Transverse colon (tissue), 4 donors: ENCODE measurements around the gene USP2. TPM values are rescaled to one million over a fixed set of nuclear protein-coding genes. Genes with fewer than 3 reads are reported as not detected.
A peak's percentile ranks its signal among the peaks of the same experiment; 100 is the strongest.

Experiments
- DNase-seq: peaks from one replicate; pipeline ENCODE4 v3.0.0-alpha.2; 2019
- H3K27ac ChIP-seq, 4 donors: fragments of 200-600 bp; sonication (generic); 2 replicates each; pipeline ENCODE4 v1.5.1; 2016 to 2018; ENCODE audit warnings: inconsistent platforms in 4 of 4
- H3K27me3 ChIP-seq: fragments of 200-600 bp; sonication (generic); 2 replicates; pipeline ENCODE4 v1.5.1; 2017; ENCODE audit warnings: inconsistent platforms
- H3K36me3 ChIP-seq, 4 donors: fragments of 200-600 bp; sonication (generic); 2 replicates each; pipeline ENCODE4 v1.5.1; 2017 to 2019; ENCODE audit warnings: inconsistent platforms in 4 of 4
- H3K4me1 ChIP-seq, 4 donors: fragments of 200-600 bp; sonication (generic); 2 replicates each; pipeline ENCODE4 v1.5.1; 2017 to 2020; ENCODE audit warnings: inconsistent platforms in 4 of 4
- H3K4me3 ChIP-seq, 4 donors: fragments of 200-600 bp; sonication (generic); 1 replicate in 1 of 4; 2 replicates in 3 of 4; pipeline versions ENCODE4 v1.5.1 to v1.6.1; 2017 to 2019; ENCODE audit warnings: inconsistent platforms in 4 of 4
- H3K9me3 ChIP-seq, 2 donors: fragments of 200-600 bp; sonication (generic); 2 replicates each; pipeline ENCODE4 v1.5.1; 2017 to 2019; ENCODE audit warnings: inconsistent platforms in 2 of 2
- CTCF ChIP-seq, 5 experiments: fragments of 200-600 bp in 3 of 5; fragments of 450-650 bp in 2 of 5; sonication (generic) in 3 of 5; IDR thresholded peaks; 1 replicate in 2 of 5; 2 replicates in 3 of 5; pipeline ENCODE4 v1.5.1; 2016 to 2017; ENCODE audit warnings: antibody characterized with exemption in 5 of 5, inconsistent platforms in 3 of 5, mild to moderate bottlenecking in 2 of 5, moderate library complexity in 1 of 5
- EP300 ChIP-seq: sonication (generic); formaldehyde crosslinking; IDR thresholded peaks from one replicate; pipeline ENCODE4 v1.6.1; 2017; ENCODE audit warnings: antibody characterized with exemption, low read depth
- POLR2A ChIP-seq: fragments of 450-650 bp; IDR thresholded peaks from one replicate; pipeline ENCODE4 v1.6.1; 2016; ENCODE audit warnings: antibody characterized with exemption, mild to moderate bottlenecking, moderate library complexity
- POLR2AphosphoS5 ChIP-seq, 3 donors: sonication (generic); formaldehyde crosslinking; IDR thresholded peaks; one replicate each; pipeline ENCODE4 v1.6.1; 2016; ENCODE audit warnings: antibody characterized with exemption in 3 of 3
- WGBS, 2 donors: methylation state at CpG; one replicate each; pipeline ENCODE4 v1.1.5; 2018; ENCODE audit warnings: low coverage in 1 of 2; 5-methylcytosine and 5-hydroxymethylcytosine counted together
- in situ Hi-C, 4 donors: fragments of 200-750 bp; cut with MboI; loops; one replicate each; pipeline versions ENCODE4 v1.15.0 to v1.15.1; 2017; ENCODE audit warnings: low sequenced_read_pairs in 3 of 4, low pct_ligation_motif_present in 1 of 4, low pct_unique_long_range_greater_than_20kb in 1 of 4
- intact Hi-C: fragments of 100-400 bp; cut with DNase I; formaldehyde crosslinking; loops from one replicate; pipeline ENCODE4 v1.15.1; 2023; ENCODE audit warnings: low total_unique reads
- total RNA-seq, 4 donors: library from RNA; depleted of rRNA; stranded (reverse); fragments of >200 nt; gene quantifications; one replicate each; pipeline ENCODE4 v1.1.0, GENCODE V29; 2016

The USP2 gene
- total RNA-seq, 4 donors from 2014 or later: 9.8 to 26.6 (median 22.7) TPM

GRCh38 chr11:119377961-119378667 is 3.4 kb downstream of the USP2 start:
- peaks cover 5 to 25% (median 17%) of the 10 kb centered on the region in 4 donors for H3K4me1 ChIP-seq
- intact Hi-C loops: no loop called here

DNA sequence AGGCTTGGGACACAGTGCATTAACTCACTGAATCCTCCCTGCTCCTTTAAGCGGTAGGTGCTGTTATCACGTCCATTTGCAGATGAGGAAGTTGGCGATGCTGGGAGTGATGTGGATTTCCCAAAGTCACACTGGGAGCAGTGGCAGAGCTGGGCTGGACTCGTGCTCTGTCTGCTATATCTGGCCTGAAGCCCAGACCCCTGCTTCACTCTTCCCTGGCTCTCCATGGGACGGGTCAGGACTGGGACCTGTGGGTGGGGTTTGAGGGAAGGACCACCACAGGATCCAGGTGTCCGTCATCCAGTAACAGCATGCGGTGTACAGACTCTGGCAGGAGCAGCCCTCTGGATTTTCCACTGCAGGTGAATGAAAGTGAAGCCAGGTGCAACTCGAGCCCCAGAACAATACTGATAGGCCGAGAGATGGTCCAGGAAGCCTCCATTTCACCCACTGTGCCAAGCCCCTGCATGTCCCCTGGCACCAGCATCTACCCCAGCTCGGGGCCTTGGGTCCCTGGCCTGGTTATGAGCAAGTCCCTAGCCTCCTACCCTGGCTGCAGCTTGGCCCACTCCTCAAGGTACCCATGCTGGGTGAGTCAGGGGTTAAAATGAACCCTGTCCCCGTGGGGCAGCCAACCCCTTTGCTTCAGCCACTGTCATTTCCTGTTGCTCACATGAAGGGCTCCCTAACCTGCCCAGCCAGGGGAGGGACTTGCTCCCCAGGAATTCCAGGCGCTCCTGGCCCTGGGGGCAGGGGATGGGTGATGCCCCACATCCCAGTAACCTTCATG is 4.2 kb downstream of the USP2 start:
- Histone ChIP-seq H3K36me3 (no peaks in the 10 kb centered on the region), H3K9me3 (no peaks in the 10 kb centered on the region), H3K4me3 (no peak overlapping the region), H3K27ac (no peak overlapping the region), H3K27me3 (no peaks in the 10 kb centered on the region), H3K4me1 (peaks cover 5 to 25% (median 16%) of the 10 kb centered on the region in 4 donors)
- no peak for DNase-seq
- intact Hi-C loops: no loop called here
- 51 to 57% methylated on average over 5 to 12 of the region's 12 CpGs for WGBS, 2 donors
- TF ChIP-seq EP300: no peak
- TF ChIP-seq CTCF (IDR thresholded peaks at IDR 0.05): no peak
- TF ChIP-seq POLR2AphosphoS5 (IDR thresholded peaks at IDR 0.05): no peak
- no peak for TF ChIP-seq POLR2A
- in situ Hi-C loops: no loop called here

More at GRCh38 chr11:119377961-119378667, 3.4 kb downstream of the USP2 start:
- TF ChIP-seq EP300 (no peak), POLR2A (no peak), CTCF (IDR thresholded peaks at IDR 0.05) (no peak), POLR2AphosphoS5 (IDR thresholded peaks at IDR 0.05) (no peak)
- Histone ChIP-seq H3K4me3 (no peak overlapping the region), H3K27me3 (no peaks in the 10 kb centered on the region), H3K9me3 (no peaks in the 10 kb centered on the region), H3K27ac (no peak overlapping the region), H3K36me3 (no peaks in the 10 kb centered on the region)
- in situ Hi-C loops: no loop called here
- 78% methylated on average over 6 of the region's 6 CpGs; no CpG with 5 or more reads in 1 of the 2 donors for WGBS, 2 donors
- DNase-seq: no peak

GRCh38 chr11:119376197-119376847 is 5.2 kb downstream of the USP2 start:
- Histone ChIP-seq H3K27me3 (no peaks in the 10 kb centered on the region), H3K4me3 (no peak overlapping the region), H3K27ac (peak overlapping the region; percentile 53 to 71 (median 62)), H3K36me3 (no peaks in the 10 kb centered on the region), H3K4me1 (peaks cover 0 to 26% (median 10%) of the 10 kb centered on the region in 4 donors), H3K9me3 (no peaks in the 10 kb centered on the region)
- intact Hi-C loops: loop anchor here (1.0 kb wide), 1 partner anchor 24 kb away; no protein-coding TSS in a partner anchor
- TF ChIP-seq POLR2AphosphoS5 (IDR thresholded peaks at IDR 0.05) (no peak), EP300 (no peak), POLR2A (no peak), CTCF (IDR thresholded peaks at IDR 0.05) (no peak)
- 38% methylated on average over 11 of the region's 11 CpGs; no CpG with 5 or more reads in 1 of the 2 donors for WGBS, 2 donors
- no peak for DNase-seq
- in situ Hi-C loops: no loop called here
